IMR-90 (cell line): ENCODE results near the gene CD7. TPM values are rescaled to one million over a fixed set of nuclear protein-coding genes. Genes with fewer than 3 reads are reported as not detected.

ENCODE experiments used
- ATAC-seq: fragments of 200-7000 bp; cut with Tn5 transposase; 2 replicates; pipeline ENCODE4 v1.9.1; 2020; ENCODE audit warnings: low read depth, mild to moderate bottlenecking, moderate library complexity
- BruUV-seq: library from RNA; stranded (reverse); fragments of 400-500 nt; replicated peaks from 2 replicates; lab custom pipeline; 2021; lab: Mats Ljungman, UMichigan
- CTCF ChIA-PET: fragments of 300-600 bp; formaldehyde crosslinking; extraction: SDS; loops from one replicate; lab custom pipeline; 2021; ENCODE audit warnings: antibody characterized with exemption; lab: Yijun Ruan, JAX
- POLR2A ChIA-PET: fragments of 300-600 bp; sonication (Branson Sonifier 250); formaldehyde crosslinking; loops from one replicate; lab custom pipeline; 2022; ENCODE audit warnings: antibody characterized with exemption; ENCODE audit not compliant: unreplicated experiment; lab: Charles Lee
- DNase-seq: peaks from one replicate; pipeline ENCODE4 v3.0.0; 2013
- H2AFZ ChIP-seq: replicated peaks from 2 replicates; pipeline ENCODE3; 2013; ENCODE audit warnings: low read length, mild to moderate bottlenecking; ENCODE audit not compliant: poor library complexity
- H2AK5ac ChIP-seq: 2 replicates; pipeline ENCODE4 v1.6.1; 2013; ENCODE audit warnings: low read depth, low read length, inconsistent platforms
- H2AK9ac ChIP-seq: replicated peaks from 2 replicates; pipeline ENCODE3; 2013; ENCODE audit warnings: mild to moderate bottlenecking, low read depth, low read length, moderate library complexity; ENCODE audit not compliant: poor library complexity
- H2BK120ac ChIP-seq: 2 replicates; pipeline ENCODE4 v1.6.1; 2013; ENCODE audit warnings: low read depth, low read length, inconsistent platforms
- H2BK15ac ChIP-seq: 3 replicates; pipeline ENCODE4 v1.6.1; 2013; ENCODE audit warnings: low read depth, low read length, inconsistent platforms
- H2BK20ac ChIP-seq: 2 replicates; pipeline ENCODE4 v1.6.1; 2013; ENCODE audit warnings: low read depth, mild to moderate bottlenecking, inconsistent platforms, low read length, moderate library complexity
- H2BK5ac ChIP-seq: 2 replicates; pipeline ENCODE4 v1.6.1; 2013; ENCODE audit warnings: mild to moderate bottlenecking, low read depth, low read length, inconsistent platforms; ENCODE audit not compliant: poor library complexity, severe bottlenecking
- H3K14ac ChIP-seq: replicated peaks from 2 replicates; pipeline ENCODE4 v1.6.1; 2013; ENCODE audit warnings: low read depth, low read length, inconsistent platforms
- H3K18ac ChIP-seq: 2 replicates; pipeline ENCODE4 v1.6.1; 2013; ENCODE audit warnings: low read depth, low read length, control low read depth
- H3K23ac ChIP-seq: 2 replicates; pipeline ENCODE4 v1.6.1; 2013; ENCODE audit warnings: low read depth, low read length, inconsistent platforms
- H3K27ac ChIP-seq: 2 replicates; pipeline ENCODE4 v1.5.1; 2013; ENCODE audit warnings: mild to moderate bottlenecking, control low read depth, low read length; ENCODE audit not compliant: insufficient read depth
- H3K27me3 ChIP-seq: 2 replicates; pipeline ENCODE4 v1.6.1; 2013; ENCODE audit warnings: low read length; ENCODE audit not compliant: control insufficient read depth, insufficient read depth
- H3K36me3 ChIP-seq: 2 replicates; pipeline ENCODE4 v1.6.1; 2013; ENCODE audit warnings: low read length, mixed read lengths; ENCODE audit not compliant: control insufficient read depth, insufficient read depth
- H3K4ac ChIP-seq: 2 replicates; pipeline ENCODE4 v1.6.1; 2013; ENCODE audit warnings: low read depth, low read length, inconsistent platforms
- H3K4me1 ChIP-seq: 2 replicates; pipeline ENCODE4 v1.6.1; 2013; ENCODE audit warnings: low read length, mixed read lengths; ENCODE audit not compliant: control insufficient read depth, insufficient read depth
- H3K4me2 ChIP-seq: 2 replicates; pipeline ENCODE4 v1.6.1; 2013; ENCODE audit warnings: low read depth, mild to moderate bottlenecking, control low read depth, low read length, moderate library complexity
- H3K4me3 ChIP-seq: 2 replicates; pipeline ENCODE4 v1.5.1; 2013; ENCODE audit warnings: low read depth, mild to moderate bottlenecking, control low read depth, low read length, moderate library complexity; ENCODE audit not compliant: insufficient read depth
- H3K56ac ChIP-seq: 2 replicates; pipeline ENCODE4 v1.6.1; 2013; ENCODE audit warnings: low read length, inconsistent platforms; ENCODE audit not compliant: insufficient read depth; ENCODE audit errors: extremely low read depth
- H3K79me1 ChIP-seq, 2 experiments: 2 replicates each; pipeline ENCODE4 v1.6.1; 2013; ENCODE audit warnings: low read length in 2 of 2, inconsistent platforms in 1 of 2, low read depth in 1 of 2
- H3K9ac ChIP-seq: 2 replicates; pipeline ENCODE4 v1.6.1; 2013; ENCODE audit warnings: low read depth, low read length, control low read depth
- H3K9me1 ChIP-seq: 2 replicates; pipeline ENCODE4 v1.6.1; 2013; ENCODE audit warnings: low read length, inconsistent platforms; ENCODE audit not compliant: insufficient read depth
- H3K9me3 ChIP-seq: 2 replicates; pipeline ENCODE4 v1.6.1; 2013; ENCODE audit warnings: low read length; ENCODE audit not compliant: control insufficient read depth, insufficient read depth
- H4K20me1 ChIP-seq: 2 replicates; pipeline ENCODE4 v1.6.1; 2013; ENCODE audit warnings: low read length, inconsistent platforms; ENCODE audit not compliant: insufficient read depth
- H4K5ac ChIP-seq: 2 replicates; pipeline ENCODE4 v1.6.1; 2013; ENCODE audit warnings: mild to moderate bottlenecking, low read depth, low read length, control low read depth
- H4K8ac ChIP-seq, 2 experiments: 2 replicates each; pipeline ENCODE4 v1.6.1; 2013; ENCODE audit warnings: low read depth in 2 of 2, low read length in 2 of 2, control low read depth in 1 of 2, inconsistent platforms in 1 of 2
- H4K91ac ChIP-seq: 2 replicates; pipeline ENCODE4 v1.6.1; 2013; ENCODE audit warnings: low read depth, low read length, inconsistent platforms; ENCODE audit not compliant: insufficient read depth
- MXI1 ChIP-seq: IDR thresholded peaks from 2 replicates; pipeline ENCODE4 v1.6.1; 2012; ENCODE audit warnings: low read depth, mild to moderate bottlenecking, low read length, moderate library complexity, borderline replicate concordance
- RFX5 ChIP-seq: IDR thresholded peaks from 2 replicates; pipeline ENCODE4 v1.8.0; 2012; ENCODE audit warnings: low read depth, mild to moderate bottlenecking, low read length, moderate library complexity
- WGBS, 2 experiments: methylation state at CpG; one replicate each; pipeline versions ENCODE4 v1.1.5 to v1.1.7; 2013; ENCODE audit warnings: missing lambda C conversion rate in 2 of 2; ENCODE audit not compliant: insufficient read length in 1 of 2; ENCODE audit errors: extremely low coverage in 2 of 2; 5-methylcytosine and 5-hydroxymethylcytosine counted together
- dilution Hi-C: fragments of 300-500 bp; cut with HindIII; formaldehyde crosslinking; loops from one replicate; pipeline ENCODE4 v1.14.3; 2018; ENCODE audit warnings: low sequenced_read_pairs; ENCODE audit not compliant: unreplicated experiment
- in situ Hi-C: fragments of 300-500 bp; cut with MboI; formaldehyde crosslinking; loops from 3 replicates; pipeline ENCODE4 v1.14.3; 2019; ENCODE audit warnings: low sequenced_read_pairs, inconsistent platforms, mixed read lengths
- intact Hi-C: fragments of 100-400 bp; cut with micrococcal nuclease; formaldehyde crosslinking; loops from 2 replicates; pipeline ENCODE4 v1.10.0; 2022
- polyA plus RNA-seq, 3 experiments: library from polyadenylated mRNA; depleted of rRNA; stranded (reverse); fragments of >200 nt; gene quantifications; 2 replicates each; pipeline ENCODE4 v1.2.3, GENCODE V29; 2012; ENCODE audit warnings: low replicate concordance in 1 of 3
- total RNA-seq: library from RNA; depleted of rRNA; stranded (reverse); fragments of >200 nt; gene quantifications from 2 replicates; pipeline ENCODE4 v1.2.3, GENCODE V29; 2012; rRNA removed

The CD7 gene
- total and polyA plus RNA-seq, 2 of the 4 experiments (the other 2 are of a cell fraction), result not detected

GRCh38 chr17:82266142-82266541 lies 51.3 kb downstream of the CD7 start:
- POLR2A ChIA-PET, result no interaction called here
- Histone ChIP-seq H3K36me3 (peaks cover 64% of the 10 kb centered on the region), H3K56ac (no peak overlapping the region), H3K23ac (0 out of 2 replicates have a peak overlapping the region, but pooled peaks have one; percentile 57), H2AFZ (no peak overlapping the region), H2BK120ac (no peak overlapping the region), H2AK9ac (no peak overlapping the region), H3K4me2 (no peak overlapping the region), H3K4ac (no peak overlapping the region), H3K4me1 (peaks cover 34% of the 10 kb centered on the region), H3K18ac (no peak overlapping the region), H3K79me1 (peaks cover 20 to 86% of the 10 kb centered on the region in 2 experiments), H4K20me1 (peaks cover 98% of the 10 kb centered on the region), H4K91ac (no peak overlapping the region), H3K4me3 (no peak overlapping the region), H4K8ac (no peak overlapping the region), H2BK5ac (no peak overlapping the region), H3K14ac (0 out of 2 replicates have a peak overlapping the region, but pooled peaks have one; percentile 19), H3K27ac (no peak overlapping the region), H3K9ac (no peak overlapping the region), H4K5ac (no peak overlapping the region), H2BK20ac (no peak overlapping the region), H3K9me3 (no peaks in the 10 kb centered on the region), H3K27me3 (no peaks in the 10 kb centered on the region), H3K9me1 (peaks cover 43% of the 10 kb centered on the region), H2AK5ac (no peak overlapping the region), H2BK15ac (no peak overlapping the region)
- intact Hi-C loops (loop anchor here (5.0 kb wide), 1 partner anchor 56 kb away; no protein-coding TSS in a partner anchor), dilution Hi-C loops (no loop called here), in situ Hi-C loops (no loop called here)
- TF ChIP-seq RFX5, result no peak
- no peak for TF ChIP-seq MXI1
- 100% methylated on average over 5 of the region's 10 CpGs; no CpG with 5 or more reads in 1 of the 2 experiments for WGBS, 2 experiments
- DNase-seq (no peak), ATAC-seq (no peak)
- no TSS peak for BruUV-seq
- CTCF ChIA-PET, result no interaction called here

Other genes with a start within 250 kb of the CD7 start
- 12.4 and 15.3 TPM in 2 replicates for gene FASN, start 219.4 kb downstream of the CD7 start, total RNA-seq
- 56.0 and 68.5 TPM in 2 replicates for gene FASN, start 219.4 kb downstream of the CD7 start, polyA plus RNA-seq (2012; rRNA removed)
- gene CCDC57, start 104.8 kb downstream of the CD7 start, total RNA-seq, result 6.9 and 7.3 TPM in 2 replicates
- 31.3 and 32.4 TPM in 2 replicates for gene CCDC57, start 104.8 kb downstream of the CD7 start, polyA plus RNA-seq (2012; rRNA removed)
- 49.1 and 49.7 TPM in 2 replicates for gene SLC16A3, start 88.6 kb downstream of the CD7 start, total RNA-seq
- 181 and 204 TPM in 2 replicates for gene SLC16A3, start 88.6 kb downstream of the CD7 start, polyA plus RNA-seq (2012; rRNA removed)
- gene CSNK1D, start 43.9 kb downstream of the CD7 start, total RNA-seq, result 38.3 and 47.1 TPM in 2 replicates
- gene CSNK1D, start 43.9 kb downstream of the CD7 start, polyA plus RNA-seq (2012; rRNA removed), result 144 and 186 TPM in 2 replicates
- 1.7 and 2.3 TPM in 2 replicates for gene SECTM1, start 16.2 kb upstream of the CD7 start, total RNA-seq
- gene SECTM1, start 16.2 kb upstream of the CD7 start, polyA plus RNA-seq (2012; rRNA removed), result 4.4 and 5.2 TPM in 2 replicates
- gene TEX19, start 41.6 kb upstream of the CD7 start, total RNA-seq, result under 0.01 and 0.28 TPM in 2 replicates
- 0.03 and 0.13 TPM in 2 replicates for gene TEX19, start 41.6 kb upstream of the CD7 start, polyA plus RNA-seq (2012; rRNA removed)
- gene UTS2R, start 54.2 kb upstream of the CD7 start, total RNA-seq, result not detected in 2 replicates
- not detected in 2 replicates for gene UTS2R, start 54.2 kb upstream of the CD7 start, polyA plus RNA-seq (2012; rRNA removed)
- 3.8 and 4.2 TPM in 2 replicates for gene HEXD, start 100.7 kb upstream of the CD7 start, total RNA-seq
- gene HEXD, start 100.7 kb upstream of the CD7 start, polyA plus RNA-seq (2012; rRNA removed), result 9.2 and 9.5 TPM in 2 replicates
- gene OGFOD3, start 101.0 kb upstream of the CD7 start, total RNA-seq, result 24.4 and 25.3 TPM in 2 replicates
- 33.4 and 34.5 TPM in 2 replicates for gene OGFOD3, start 101.0 kb upstream of the CD7 start, polyA plus RNA-seq (2012; rRNA removed)
- gene CYBC1, start 133.1 kb upstream of the CD7 start, total RNA-seq, result 61.1 and 75.1 TPM in 2 replicates
- gene CYBC1, start 133.1 kb upstream of the CD7 start, polyA plus RNA-seq (2012; rRNA removed), result 76.7 and 89.0 TPM in 2 replicates
- gene NARF, start 141.1 kb upstream of the CD7 start, total RNA-seq, result 70.8 and 83.7 TPM in 2 replicates
- gene NARF, start 141.1 kb upstream of the CD7 start, polyA plus RNA-seq (2012; rRNA removed), result 88.8 and 94.8 TPM in 2 replicates
- 12.5 and 16.1 TPM in 2 replicates for gene FOXK2, start 202.1 kb upstream of the CD7 start, total RNA-seq
- 20.0 and 23.9 TPM in 2 replicates for gene FOXK2, start 202.1 kb upstream of the CD7 start, polyA plus RNA-seq (2012; rRNA removed)